ENCODE measurements around the gene CFD. TPM values are rescaled to one million over a fixed set of nuclear protein-coding genes. Genes with fewer than 3 reads are reported as not detected.
A peak's percentile ranks its signal among the peaks of the same experiment; 100 is the strongest.

Gene CFD
- total RNA-seq, 1 experiment from 2014 or later, result 1.9 TPM

- no peak overlapping the region for H2BK15ac ChIP-seq (ENCODE audit: low read depth, low read length)
- H3T11ph ChIP-seq (ENCODE audit: low read length), result no peak overlapping the region
- H3K9me3 Mint-ChIP-seq, result peaks cover 0 to 2% of the 10 kb centered on the region in 2 experiments; a peak in 1 of 5 replicates
- H3K18ac ChIP-seq (ENCODE audit: insufficient read length, low read depth, low read length), result peak overlapping the region; percentile 22
- no peak overlapping the region for H3K14ac ChIP-seq (ENCODE audit: insufficient read depth, low read length)
- no peak overlapping the region for H3K23ac ChIP-seq (ENCODE audit: insufficient read length, low read depth, low read length)
- peak overlapping the region; percentile 16 for H3K4me2 ChIP-seq (ENCODE audit: insufficient read depth, insufficient read length, low read length)
- peaks cover 3% of the 10 kb centered on the region; the same call in 1 of the 2 replicates for H3K27me3 ChIP-seq (ENCODE audit: insufficient read depth, low read length)
- H4K20me1 ChIP-seq (ENCODE audit: control insufficient read depth, insufficient read depth, insufficient read length), result no peaks in the 10 kb centered on the region
- H3K27ac ChIP-seq (ENCODE audit: insufficient read length, low read depth, low read length), result no peak overlapping the region
- peaks cover 3% of the 10 kb centered on the region for H3K23me2 ChIP-seq (ENCODE audit: insufficient read length, low read depth, low read length, poor library complexity, severe bottlenecking)
- H3K4me1 ChIP-seq (ENCODE audit: insufficient read depth, low read length), result no peaks in the 10 kb centered on the region
- no CpG with 5 or more reads among the region's 60 CpGs for WGBS (ENCODE audit: extremely low coverage, insufficient read length, low lambda C conversion rate)
- no peak overlapping the region for H4K91ac ChIP-seq (ENCODE audit: insufficient read length, low read depth, low read length)
- no peak overlapping the region for H3K27ac Mint-ChIP-seq
- peaks cover 0 to 6% (median 4%) of the 10 kb centered on the region in 3 experiments; a peak in 5 of 7 replicates for H3K36me3 Mint-ChIP-seq (ENCODE audit: insufficient read depth in 1 of 3, low read depth in 3 of 3)
- H3K4me3 Mint-ChIP-seq, result peak overlapping the region; percentile 4 to 83; a peak in 3 of 5 replicates
- H2BK12ac ChIP-seq (ENCODE audit: insufficient read length, low read depth, low read length), result no peak overlapping the region
- no peaks in the 10 kb centered on the region for H3K79me2 ChIP-seq (ENCODE audit: insufficient read depth, low read length)
- H4K8ac ChIP-seq (replicated peaks; ENCODE audit: insufficient read length, low read depth, low read length), result no peak overlapping the region
- no peak overlapping the region for H2BK120ac ChIP-seq (ENCODE audit: low read depth, low read length, poor library complexity, severe bottlenecking)
- H3K4me1 Mint-ChIP-seq, result peaks cover 2 to 11% of the 10 kb centered on the region in 2 experiments; a peak in 3 of 4 replicates
- H2BK5ac ChIP-seq (ENCODE audit: insufficient read length, low read length), result no peak overlapping the region
- H4K5ac ChIP-seq (ENCODE audit: insufficient read length, low read depth, low read length), result no peak overlapping the region
- peaks cover 43% of the 10 kb centered on the region for H3K27me3 Mint-ChIP-seq (ENCODE audit: low read depth)
- H3K79me1 ChIP-seq (ENCODE audit: insufficient read depth, low read depth, low read length, poor library complexity, severe bottlenecking), result no peaks in the 10 kb centered on the region
- no peaks in the 10 kb centered on the region for H3K9me3 ChIP-seq (ENCODE audit: control insufficient read depth, low read depth, low read length)
- H2AK5ac ChIP-seq (ENCODE audit: insufficient read length, low read length), result no peak overlapping the region
- DNase-seq, result peak; percentile 98
- no peak overlapping the region for H3K4ac ChIP-seq (ENCODE audit: low read depth, low read length)
- H2BK20ac ChIP-seq (ENCODE audit: low read depth, low read length, poor library complexity, severe bottlenecking), result no peak overlapping the region
- peak; percentile 47 for TF ChIP-seq CTCF (conservative IDR thresholded peaks at IDR 0.05)
- no peak overlapping the region for H2AFZ ChIP-seq (ENCODE audit: low read length)
- H3K9ac ChIP-seq (ENCODE audit: extremely low read depth, insufficient read length, low read length), result no peak overlapping the region
- no peak overlapping the region for H3K56ac ChIP-seq (ENCODE audit: insufficient read length, low read depth, low read length)
Measured at GRCh38 chr19:861756-862580, 2.5 kb downstream of the CFD start.

Measured in H9 (cell line).